ENCODE results near the gene DHCR24.

- no peak for TF ChIP-seq CTCF (IDR thresholded peaks at IDR 0.05; ENCODE audit: low read length)
- TF ChIP-seq EZH2 (IDR thresholded peaks at IDR 0.05; ENCODE audit: borderline replicate concordance, low read length): no peak
Measured at GRCh38 chr1:54805466-54805865, 81.5 kb downstream of the DHCR24 start.
